ENCODE results near the gene NEDD4L.
A peak's percentile ranks its signal among the peaks of the same experiment; 100 is the strongest.

NEDD4L gene

GRCh38 chr18:58391231-58391825 lies 347.3 kb downstream of the NEDD4L start:
- no peak for DNase-seq

- no peak for DNase-seq
These were observed 347.9 kb downstream of the NEDD4L start for GRCh38 chr18:58391932-58392323.

- DNase-seq, result no peak
These were observed 348.4 kb downstream of the NEDD4L start for GRCh38 chr18:58392324-58393000.

GRCh38 chr18:58393295-58393694 lies 349.3 kb downstream of the NEDD4L start:
- DNase-seq, result no peak

- no peak for DNase-seq
These were observed 350.0 kb downstream of the NEDD4L start for GRCh38 chr18:58394046-58394445.

GRCh38 chr18:58394602-58395425 lies 350.8 kb downstream of the NEDD4L start:
- DNase-seq, result no peak

GRCh38 chr18:58396144-58396543 lies 352.1 kb downstream of the NEDD4L start:
- no peak for DNase-seq

GRCh38 chr18:58396966-58397365 lies 352.9 kb downstream of the NEDD4L start:
- DNase-seq, result no peak

- DNase-seq, result no peak
These were observed 353.5 kb downstream of the NEDD4L start for GRCh38 chr18:58397385-58398132.

GRCh38 chr18:58398648-58399398 lies 354.8 kb downstream of the NEDD4L start:
- no peak for DNase-seq

GRCh38 chr18:58400331-58400870 lies 356.4 kb downstream of the NEDD4L start:
- DNase-seq, result peak; percentile 60

- DNase-seq, result peak; percentile 14
These were observed 357.2 kb downstream of the NEDD4L start for GRCh38 chr18:58401191-58401590.

GRCh38 chr18:58402247-58402646 lies 358.2 kb downstream of the NEDD4L start:
- DNase-seq, result no peak

- DNase-seq, result no peak
These were observed 359.1 kb downstream of the NEDD4L start for GRCh38 chr18:58402951-58403702.

- DNase-seq, result no peak
These were observed 359.9 kb downstream of the NEDD4L start for GRCh38 chr18:58403799-58404455.

GRCh38 chr18:58405107-58405898 lies 361.3 kb downstream of the NEDD4L start:
- no peak for DNase-seq

- no peak for DNase-seq
These were observed 363.2 kb downstream of the NEDD4L start for GRCh38 chr18:58407263-58407648.

- no peak for DNase-seq
These were observed 363.8 kb downstream of the NEDD4L start for GRCh38 chr18:58407649-58408407.

- no peak for DNase-seq
These were observed 364.6 kb downstream of the NEDD4L start for GRCh38 chr18:58408665-58409064.

All from activated CD4-positive, alpha-beta T cell treated with anti-CD3 and anti-CD28 coated beads, Interleukin-2, Interleukin-6, amounts not matched to agents 100 ng/mL and 50 ng/mL, durations not matched to agents 16 hours and 8 hours (primary cell).